Measurements from ENCODE around the gene TMSB4X.
A peak's percentile ranks its signal among the peaks of the same experiment; 100 is the strongest.
"Not testable (repeated sequence)": the region's sequence is repeated elsewhere in the genome, so short reads cannot be mapped to it uniquely, and the experiment has no call there.

TMSB4X gene

DNA sequence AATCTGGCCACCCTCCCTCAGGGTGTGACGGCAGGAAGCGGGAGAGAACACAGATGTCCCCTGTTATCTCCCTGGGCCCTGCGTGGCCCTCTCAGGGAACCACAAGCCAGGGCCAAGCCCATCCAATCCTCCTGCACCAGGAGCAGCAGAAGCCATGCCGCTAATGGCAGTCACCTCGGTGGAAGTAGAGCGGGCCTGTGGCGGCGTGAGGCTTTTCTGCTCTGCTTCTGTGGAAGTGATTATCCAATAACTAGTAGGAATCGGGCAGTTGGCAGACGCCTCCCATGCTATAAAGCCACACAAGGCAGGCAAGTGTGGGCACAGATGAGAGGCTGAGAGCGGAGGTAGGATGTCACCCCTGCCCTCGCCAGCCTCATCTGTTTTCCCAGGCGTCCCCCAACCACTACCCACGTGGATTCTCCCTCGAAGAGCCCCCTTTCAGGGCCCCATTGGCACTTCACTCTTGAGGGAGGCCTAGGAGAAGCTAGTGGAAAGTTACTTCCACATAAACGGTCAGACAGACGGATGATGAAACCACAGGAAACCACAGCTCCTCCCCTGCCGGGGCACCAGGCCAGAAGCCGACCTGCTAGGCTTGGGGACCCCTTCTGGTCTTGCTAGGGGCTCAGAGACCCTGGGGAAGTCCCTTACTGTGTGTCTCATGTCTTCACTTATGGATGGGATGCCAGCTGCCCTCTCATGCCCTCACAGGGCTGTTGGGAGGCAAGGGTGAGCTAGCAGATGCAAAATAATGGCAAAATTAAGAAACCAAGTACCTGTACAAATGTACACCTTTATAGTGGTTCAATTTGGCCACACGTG is 18.8 kb upstream of the TMSB4X start:
- peak; percentile 54 for DNase-seq (ENCODE audit: low read depth)

DNA sequence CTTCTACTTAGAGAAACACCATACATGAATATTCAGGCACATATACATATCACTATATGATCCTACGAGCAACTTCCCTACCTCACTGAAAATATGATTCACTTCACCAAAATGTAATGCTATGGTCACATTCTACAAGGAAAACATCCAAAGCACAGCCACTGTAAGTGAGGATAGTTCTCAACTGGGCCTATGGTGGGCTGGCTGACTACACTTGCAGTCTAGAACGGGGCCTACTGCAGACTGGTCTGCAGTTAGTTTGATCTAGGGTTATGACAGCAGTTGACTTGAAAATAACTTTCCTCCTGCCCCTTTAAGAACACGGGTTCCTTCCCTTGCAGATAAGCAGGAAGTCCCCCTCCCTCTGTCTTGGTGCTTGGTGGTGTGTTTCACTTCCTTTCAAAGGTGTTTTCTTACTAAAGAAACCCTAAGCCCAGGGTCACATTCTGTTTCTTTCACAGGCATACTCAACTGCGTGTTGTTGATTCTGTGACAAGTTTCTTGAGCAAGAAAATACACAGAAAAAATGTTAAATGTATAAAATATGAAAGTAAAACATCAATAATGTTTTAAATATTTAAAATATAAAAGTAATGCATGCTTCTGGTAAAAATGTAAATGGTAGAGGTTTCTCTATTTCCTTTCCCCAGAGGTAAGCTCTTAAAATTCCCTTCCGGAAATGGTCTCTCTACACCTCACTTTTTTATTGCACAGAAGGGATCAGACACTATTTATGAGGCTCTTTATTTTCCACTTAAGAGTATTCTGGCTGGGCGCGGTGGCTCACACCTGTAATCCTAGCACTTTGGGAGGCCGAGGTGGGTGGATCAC is 18.0 kb upstream of the TMSB4X start:
- no peak for DNase-seq (ENCODE audit: low read depth)

DNA sequence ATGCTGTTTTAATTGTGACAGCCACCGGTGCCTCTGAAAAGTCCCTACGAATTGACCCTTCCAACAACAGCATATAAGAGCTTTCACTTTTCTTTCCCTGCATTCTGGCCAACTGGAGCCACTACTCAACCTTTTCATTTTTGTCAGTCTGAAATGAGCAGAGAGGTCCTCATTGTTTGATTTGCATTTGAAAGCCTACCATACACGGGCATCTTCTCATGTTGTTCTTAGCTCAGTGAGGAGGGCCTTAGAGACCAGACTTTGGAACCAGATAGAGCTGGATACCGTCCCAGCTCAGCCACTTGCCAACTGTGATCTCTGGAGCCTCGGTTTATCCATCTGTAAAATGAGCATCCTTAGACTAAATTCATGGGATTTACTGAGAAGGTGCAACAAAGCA is 16.9 kb upstream of the TMSB4X start:
- DNase-seq (ENCODE audit: low read depth), result no peak

DNA sequence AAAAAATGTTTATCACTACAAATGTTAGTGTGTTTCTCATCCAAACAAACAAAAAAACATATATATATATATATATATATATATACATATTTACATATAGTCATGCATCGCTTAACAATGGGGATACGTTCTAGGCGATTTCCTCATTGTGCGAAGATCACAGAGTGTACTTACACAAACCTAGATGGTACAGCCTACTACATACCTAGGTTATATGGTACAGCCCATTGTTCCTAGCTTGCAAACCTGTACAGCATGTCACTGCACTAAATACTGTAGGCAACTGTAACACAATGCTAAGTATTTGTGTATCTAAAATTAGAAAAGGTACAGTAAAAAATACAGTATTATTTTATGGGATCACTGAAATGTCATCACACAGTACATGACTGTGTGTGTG is 16.4 kb upstream of the TMSB4X start:
- no peak for DNase-seq (ENCODE audit: low read depth)

DNA sequence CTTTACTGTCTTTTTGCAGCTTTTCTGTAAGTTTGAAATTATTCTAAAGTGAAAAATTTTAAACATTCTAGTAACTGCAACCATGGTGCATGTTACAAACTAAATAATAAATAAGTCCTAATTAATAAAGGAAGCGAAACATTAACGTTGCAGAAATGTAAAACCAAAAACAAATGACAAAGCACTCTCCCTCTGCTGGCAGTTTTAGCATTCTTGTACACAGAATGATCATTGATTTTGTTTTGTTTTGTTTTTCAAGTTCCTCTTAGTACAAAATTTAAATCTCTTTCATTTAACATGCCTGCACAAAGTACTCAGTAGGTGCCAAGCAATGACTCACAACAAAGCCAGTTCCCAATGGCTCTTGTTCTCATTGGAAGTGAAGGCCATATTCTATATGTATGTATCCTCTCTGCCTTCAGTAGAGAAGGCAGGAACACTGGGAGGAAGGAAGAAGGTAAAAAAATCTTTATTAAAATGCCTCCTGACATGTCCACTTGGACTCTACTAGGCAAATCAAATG is 13.7 kb upstream of the TMSB4X start:
- no peak for DNase-seq (ENCODE audit: low read depth)

DNA sequence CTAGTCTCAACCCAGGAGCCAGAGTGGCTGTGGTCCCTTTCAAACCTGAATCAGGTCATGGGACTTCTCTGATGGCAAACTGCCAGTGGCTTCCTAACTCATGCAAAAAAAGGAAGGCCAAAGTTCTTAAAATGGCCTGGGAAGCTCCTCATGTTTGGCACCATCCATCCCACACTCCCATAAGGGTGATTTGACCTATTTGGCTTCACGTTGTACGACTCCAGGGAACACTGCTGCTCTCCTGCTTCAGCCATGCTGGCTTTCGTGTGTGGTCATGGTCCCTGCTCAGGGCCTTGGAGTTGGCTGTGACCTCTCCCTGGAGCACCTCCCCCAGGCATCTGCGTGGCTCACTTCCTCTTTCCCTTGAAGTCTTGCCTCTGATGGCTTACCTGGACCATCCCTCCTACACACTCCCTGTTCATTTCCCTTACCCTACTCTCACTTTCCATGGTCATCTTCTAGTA is 12.8 kb upstream of the TMSB4X start:
- no peak for DNase-seq (ENCODE audit: low read depth)

DNA sequence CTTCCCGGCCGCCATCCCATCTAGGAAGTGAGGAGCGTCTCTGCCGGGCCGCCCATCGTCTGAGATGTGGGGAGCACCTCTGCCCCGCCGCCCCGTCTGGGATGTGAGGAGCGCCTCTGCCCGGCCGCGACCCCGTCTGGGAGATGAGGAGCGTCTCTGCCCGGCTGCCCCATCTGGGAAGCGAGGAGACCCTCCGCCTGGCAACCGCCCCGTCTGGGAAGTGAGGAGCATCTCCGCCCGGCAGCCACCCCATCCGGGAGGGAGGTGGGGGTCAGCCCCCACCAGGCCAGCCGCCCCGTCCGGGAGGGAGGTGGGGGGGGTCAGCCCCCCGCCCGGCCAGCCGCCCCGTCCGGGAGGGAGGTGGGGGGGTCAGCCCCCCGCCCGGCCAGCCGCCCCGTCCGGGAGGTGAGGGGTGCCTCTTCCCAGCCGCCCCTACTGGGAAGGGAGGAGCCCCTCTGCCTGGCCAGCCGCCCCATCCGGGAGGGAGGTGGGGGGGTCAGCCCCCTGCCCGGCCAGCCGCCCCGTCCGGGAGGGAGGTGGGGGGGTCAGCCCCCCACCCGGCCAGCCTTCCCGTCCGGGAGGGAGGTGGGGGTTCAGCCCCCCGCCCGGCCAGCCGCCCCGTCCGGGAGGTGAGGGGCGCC is 11.6 kb upstream of the TMSB4X start:
- not testable (repeated sequence) for DNase-seq (ENCODE audit: low read depth)

DNA sequence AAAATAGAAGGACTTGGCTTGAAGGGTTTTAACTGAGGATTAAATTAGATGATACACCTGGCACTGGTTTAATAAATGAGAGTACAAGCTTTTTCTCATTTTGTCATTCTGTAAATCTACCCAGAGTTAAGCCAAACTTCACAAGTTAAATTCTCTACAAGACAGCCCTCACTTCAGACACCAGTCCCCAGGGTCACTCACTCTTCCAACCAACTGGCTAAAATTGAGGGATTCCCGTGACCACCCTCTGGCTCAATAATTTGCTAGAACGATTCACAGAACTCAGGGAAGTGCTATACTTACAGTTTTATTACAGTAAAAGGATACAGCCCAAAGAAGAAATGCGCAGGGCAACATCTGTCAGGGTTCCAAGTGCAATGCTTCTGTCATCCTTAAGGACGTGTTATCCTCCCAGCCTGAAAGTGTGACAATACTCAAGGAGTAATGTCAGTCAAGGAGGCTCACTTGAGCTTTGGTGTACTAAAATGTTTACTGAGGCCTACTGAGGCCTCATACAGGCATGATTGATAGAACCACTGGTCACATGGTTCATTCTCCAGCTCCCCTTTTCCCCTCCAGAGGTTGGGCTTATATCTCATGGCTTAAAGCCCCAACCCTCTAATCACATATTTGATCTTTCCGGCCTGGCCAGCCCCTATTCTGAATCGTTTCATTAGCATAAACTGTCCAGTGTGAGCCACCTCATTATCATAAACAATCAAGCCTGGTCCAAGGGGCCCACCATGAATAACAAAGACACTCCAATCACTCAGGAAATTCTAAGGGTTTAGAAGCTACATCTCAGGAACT is 9.6 kb upstream of the TMSB4X start:
- DNase-seq (ENCODE audit: low read depth), result no peak

DNA sequence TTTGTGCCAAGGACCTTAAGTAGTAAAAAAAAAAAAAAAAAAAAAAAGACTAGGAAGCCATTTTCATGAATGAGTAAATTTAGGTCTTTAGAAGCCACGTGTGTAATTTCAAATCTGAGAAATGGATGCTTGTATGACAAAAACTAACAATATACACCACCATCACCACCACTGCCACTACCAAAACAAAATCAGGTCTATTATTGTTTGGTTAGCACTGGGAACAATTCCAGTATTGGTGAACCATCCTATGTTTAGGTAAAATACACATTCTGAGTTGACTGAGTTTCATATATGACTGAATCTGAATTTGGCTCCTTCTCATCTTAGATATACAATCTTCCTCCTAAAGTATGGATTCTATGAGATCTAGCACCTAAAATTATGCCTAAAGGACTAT is 8.8 kb upstream of the TMSB4X start:
- DNase-seq (ENCODE audit: low read depth), result no peak

DNA sequence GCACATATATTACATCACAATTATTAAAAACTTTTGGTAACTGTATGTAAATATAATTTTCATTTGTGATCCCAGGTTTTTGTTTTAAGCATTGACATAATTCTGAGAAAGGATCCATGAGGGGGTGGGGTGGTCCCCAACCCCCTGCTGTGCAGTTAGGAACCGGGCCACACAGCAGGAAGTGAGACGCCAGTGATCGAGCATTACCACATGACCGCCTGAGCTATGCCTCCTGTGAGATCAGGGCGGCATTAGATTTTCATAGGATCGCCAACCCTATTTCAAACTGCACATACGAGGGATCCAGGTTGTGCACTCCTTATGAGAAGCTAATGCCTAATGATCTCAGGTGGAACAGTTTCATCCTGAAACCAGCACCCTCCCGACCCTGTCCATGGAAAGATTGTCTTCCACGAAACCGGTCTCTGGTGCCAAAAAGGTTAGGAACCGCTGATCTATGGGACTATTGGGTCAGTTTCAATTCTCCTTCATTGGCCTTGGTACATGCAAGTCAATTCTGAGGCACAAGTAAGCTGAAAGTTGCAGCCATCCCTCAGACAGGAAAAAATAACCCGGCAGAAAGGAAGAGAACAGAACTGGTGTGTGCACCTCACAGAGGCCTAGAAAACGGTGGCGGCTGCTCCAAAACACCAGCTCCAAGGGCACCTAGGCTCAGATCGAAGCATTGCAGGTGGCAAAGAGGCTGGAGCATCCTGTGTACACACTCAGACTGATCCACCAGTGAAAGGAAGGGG is 7.0 kb upstream of the TMSB4X start:
- no peak for DNase-seq (ENCODE audit: low read depth)

DNA sequence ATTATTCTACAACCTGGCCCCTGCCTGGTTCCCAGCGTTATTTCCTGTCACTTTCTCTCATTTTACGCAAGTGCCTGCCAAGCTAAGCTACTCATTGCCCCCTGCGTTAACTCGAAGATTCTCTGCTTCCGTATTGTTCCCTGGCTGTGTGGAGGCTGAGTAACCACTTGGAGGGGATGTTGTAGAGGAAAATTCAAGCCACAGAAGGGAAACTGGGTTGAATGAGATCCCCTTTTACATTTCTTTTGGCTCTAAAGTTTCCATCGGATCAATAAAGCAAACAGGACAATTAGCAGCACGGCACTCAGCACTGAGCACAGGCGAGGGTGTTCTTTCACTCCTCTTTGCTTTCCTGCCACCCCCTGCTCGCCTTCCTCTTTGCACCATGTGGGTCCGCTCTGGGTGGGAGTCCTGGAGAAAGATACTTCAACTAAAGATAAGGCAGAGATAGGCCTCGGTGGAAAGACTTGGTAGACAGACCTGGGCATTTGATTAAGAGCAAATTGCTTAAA is 4.2 kb upstream of the TMSB4X start:
- no peak for DNase-seq (ENCODE audit: low read depth)

DNA sequence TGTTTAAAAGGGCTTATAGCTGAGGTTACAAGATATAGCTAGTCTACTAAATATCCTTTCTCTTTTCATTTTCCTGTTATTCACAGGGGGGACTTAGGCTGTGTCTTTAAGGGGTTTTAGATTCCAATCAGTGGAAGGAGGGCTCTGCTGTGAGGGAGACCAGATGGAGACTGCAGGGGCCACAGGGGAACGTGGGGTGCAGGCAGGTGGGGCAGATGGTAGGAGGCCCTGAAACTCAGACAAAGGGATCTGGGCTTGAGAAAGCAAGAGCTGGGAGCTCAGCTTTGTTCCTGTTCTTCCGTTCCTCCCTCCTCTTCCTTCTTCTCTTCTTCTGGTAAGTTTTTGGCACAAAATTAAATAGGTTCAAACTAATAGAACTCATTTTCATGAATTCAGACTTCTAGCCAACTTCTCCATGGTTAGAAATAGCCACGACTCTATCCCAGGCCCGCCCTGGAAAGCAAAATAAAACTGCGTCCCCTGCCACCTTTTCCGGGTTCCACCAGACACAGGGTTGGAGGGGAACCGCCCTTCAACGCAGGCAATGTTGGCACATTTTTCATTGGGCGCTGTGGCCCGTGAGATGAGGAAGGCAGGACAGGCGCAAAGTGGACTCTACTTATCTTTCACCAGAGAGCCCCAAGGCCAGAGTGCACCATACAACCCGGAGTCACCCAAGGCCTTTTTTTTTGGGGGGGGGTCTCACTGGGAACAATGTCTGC is 3.5 kb upstream of the TMSB4X start:
- DNase-seq (ENCODE audit: low read depth), result no peak

DNA sequence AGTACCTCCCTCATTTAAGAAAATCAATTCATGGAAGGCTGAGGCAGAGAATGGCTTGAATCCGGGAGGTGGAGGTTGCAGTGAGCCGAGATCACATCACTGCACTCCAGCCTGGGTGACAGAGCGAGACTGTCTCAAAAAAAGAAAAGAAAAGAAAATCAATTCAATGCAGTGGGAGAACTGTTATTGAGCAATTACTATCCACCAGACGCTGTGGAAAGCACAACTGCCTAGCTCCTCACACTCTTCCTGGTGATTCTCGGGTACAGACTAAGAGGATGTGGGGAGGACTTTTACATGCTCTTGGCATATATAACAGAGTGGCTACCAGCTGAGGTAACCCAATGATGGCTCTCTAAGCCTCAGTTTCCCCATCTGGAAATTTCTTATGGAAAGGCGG is 2.7 kb upstream of the TMSB4X start:
- no peak for DNase-seq (ENCODE audit: low read depth)

DNA sequence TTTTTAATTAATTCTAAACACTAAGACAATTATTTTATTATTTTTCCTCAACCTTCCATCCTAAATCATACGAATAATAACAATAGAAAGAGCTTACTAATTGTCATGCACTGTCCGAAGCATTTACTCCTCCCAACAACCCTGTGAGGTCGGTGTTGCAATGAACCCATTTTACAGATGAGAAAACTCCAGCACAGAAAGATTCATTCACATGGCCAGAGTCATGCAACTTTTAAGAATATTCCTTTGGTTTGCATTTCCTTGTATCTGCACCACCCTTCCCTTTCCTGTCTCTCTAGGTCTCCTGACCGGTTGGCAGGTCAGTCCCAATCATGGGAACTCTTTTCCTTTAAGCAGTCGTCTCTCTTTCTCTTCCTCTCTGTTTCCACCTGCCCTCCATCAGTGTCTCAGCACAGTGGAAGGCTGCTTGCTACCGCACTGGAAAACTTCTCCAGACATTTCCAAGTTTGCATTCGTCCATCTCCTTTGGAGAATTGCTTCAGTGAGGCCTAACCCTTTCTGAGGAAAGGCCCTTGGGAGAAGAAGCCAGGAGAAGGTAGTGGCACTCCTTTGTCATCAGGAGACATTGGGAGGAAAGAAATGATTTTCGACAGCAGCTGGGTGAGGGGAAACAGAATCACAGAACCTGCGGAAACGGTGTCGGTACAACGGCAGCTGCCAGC is 1.9 kb upstream of the TMSB4X start:
- DNase-seq (ENCODE audit: low read depth), result no peak

DNA sequence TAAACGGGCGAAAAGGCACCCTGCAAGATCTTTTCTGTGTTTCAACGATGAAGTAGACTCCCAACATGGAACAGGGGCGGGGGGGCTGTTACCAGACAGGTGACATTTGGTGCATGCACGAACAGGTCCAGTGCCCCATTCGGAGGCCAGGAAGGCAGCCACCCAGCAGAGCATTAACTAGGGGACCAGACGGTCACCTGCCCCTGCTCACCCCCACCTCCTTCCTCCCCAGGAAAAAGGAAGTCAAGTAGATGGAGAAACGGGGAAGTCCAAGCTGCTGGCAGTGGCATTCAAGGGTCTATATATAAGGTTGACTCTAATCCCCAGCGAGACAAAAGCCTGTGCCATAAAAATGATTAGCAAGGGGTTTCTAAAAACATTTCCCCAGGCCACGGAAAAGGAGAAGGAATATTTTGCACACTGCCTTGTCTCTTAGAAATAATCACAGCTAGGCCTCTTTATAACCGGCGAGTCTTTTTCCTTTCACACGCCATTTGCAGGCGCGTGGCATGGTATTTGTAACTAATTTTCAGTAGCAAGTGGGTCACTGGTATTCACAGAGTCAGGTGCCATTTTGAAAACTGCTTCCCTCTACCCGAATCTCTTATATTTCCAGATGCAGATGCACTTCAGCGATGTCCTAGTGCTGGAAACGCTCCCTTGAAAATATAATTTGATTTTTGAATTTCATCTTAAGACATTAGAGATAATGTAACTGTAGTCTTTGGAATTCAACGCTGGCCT is 1.2 kb upstream of the TMSB4X start:
- DNase-seq (ENCODE audit: low read depth), result no peak

DNA sequence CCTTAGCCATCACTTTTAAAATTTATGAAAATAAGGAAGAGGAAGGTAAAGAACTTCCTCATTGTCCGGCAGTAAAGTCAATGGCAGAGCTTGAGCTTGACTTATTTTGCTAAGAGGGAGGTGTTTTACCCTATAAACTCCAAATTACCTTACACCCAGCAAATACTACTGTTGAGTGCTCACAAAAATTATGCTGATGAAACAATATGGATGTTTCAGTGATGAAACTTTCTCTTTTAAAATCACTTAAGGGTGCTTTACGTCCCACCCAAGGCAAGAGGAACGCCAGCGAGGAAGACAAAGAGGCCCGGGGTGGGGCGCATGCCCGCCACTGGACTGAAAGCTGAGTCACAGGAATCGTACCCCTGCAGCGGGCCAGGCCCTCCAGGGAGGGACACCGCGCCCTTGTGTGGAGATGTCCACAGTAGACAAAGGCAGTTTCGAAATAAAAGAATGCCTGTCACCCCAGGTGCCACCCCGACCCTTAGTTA is 560 bp upstream of the TMSB4X start:
- no peak for DNase-seq (ENCODE audit: low read depth)

DNA sequence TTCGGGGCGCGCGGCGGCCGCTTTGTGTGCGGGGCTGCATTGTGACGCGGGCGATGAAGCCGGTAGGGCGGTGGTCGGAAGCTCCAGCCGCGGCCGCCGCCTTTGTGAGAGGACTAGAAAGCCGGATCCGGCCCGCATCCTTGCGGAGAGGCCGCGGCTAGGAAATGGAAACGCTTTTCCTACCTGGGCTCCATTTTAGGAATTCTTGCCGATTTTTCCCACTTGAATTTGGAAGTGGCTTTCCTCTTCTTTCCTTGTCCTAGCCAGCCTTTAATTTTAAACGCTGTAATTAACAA is 708 bp downstream of the TMSB4X start:
- DNase-seq (ENCODE audit: low read depth), result no peak

DNA sequence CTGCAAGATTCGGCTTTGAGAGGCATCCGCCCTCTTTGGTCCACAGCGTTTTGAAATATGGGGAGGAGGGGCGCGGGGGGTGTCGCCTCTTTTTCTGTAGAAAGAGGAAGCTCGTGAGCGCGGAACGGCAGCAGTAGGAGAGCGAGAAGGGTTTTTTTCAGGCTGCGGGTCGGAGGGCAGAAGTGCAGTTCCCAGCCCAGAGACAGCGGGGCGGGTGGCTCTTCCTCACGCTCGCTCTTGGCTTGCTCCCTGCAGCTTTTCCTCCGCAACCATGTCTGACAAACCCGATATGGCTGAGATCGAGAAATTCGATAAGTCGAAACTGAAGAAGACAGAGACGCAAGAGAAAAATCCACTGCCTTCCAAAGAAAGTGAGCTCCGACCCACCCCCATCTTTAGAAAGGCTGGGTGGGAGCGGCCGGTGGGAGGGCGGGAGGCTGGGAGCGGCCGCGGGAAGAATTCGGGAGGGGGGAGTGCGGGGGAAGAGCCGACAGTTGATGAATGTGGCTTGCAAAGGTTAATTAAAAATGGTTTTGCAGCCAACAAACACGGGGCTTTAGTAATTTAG is 1.2 kb downstream of the TMSB4X start:
- no peak for DNase-seq (ENCODE audit: low read depth)
